ENCODE data around the gene CALD1.

The CALD1 gene

GRCh38 chr7:134827436-134827835 is 48.0 kb downstream of the CALD1 start:
- TF ChIP-seq CTCF (IDR thresholded peaks at IDR 0.05; ENCODE audit: borderline replicate concordance, extremely low read depth, low read length, poor library complexity, severe bottlenecking): no peak
- no peak for TF ChIP-seq EZH2 (IDR thresholded peaks at IDR 0.05; ENCODE audit: borderline replicate concordance, low read depth, low read length, severe bottlenecking)
- ATAC-seq (ENCODE audit: insufficient read depth, low read depth): no peak

GRCh38 chr7:134827889-134828288 is 48.5 kb downstream of the CALD1 start:
- Histone ChIP-seq H3K27ac (ENCODE audit: low read length) (no peak overlapping the region), H3K79me2 (ENCODE audit: insufficient read depth, low read length) (no peaks in the 10 kb centered on the region), H3K9ac (ENCODE audit: low read depth, low read length) (no peak overlapping the region), H4K20me1 (ENCODE audit: insufficient read depth, low read length) (no peaks in the 10 kb centered on the region), H3K4me3 (ENCODE audit: low read depth in 1 of 2, low read length in 2 of 2) (no peak overlapping the region), H3K4me1 (ENCODE audit: insufficient read depth, low read length) (no peaks in the 10 kb centered on the region), H2AFZ (ENCODE audit: low read depth, low read length) (no peak overlapping the region), H3K9me3 (ENCODE audit: insufficient read depth, low read length, severe bottlenecking) (no peaks in the 10 kb centered on the region), H3K4me2 (ENCODE audit: insufficient read depth, low read length) (no peak overlapping the region), H3K27me3 (ENCODE audit: insufficient read depth, low read length, poor library complexity) (no peaks in the 10 kb centered on the region), H3K36me3 (ENCODE audit: insufficient read depth, low read length) (no peaks in the 10 kb centered on the region)
- ATAC-seq (ENCODE audit: insufficient read depth, low read depth): no peak
- DNase-seq: no peak
- no peak for TF ChIP-seq CTCF (IDR thresholded peaks at IDR 0.05; ENCODE audit: borderline replicate concordance, extremely low read depth, low read length, poor library complexity, severe bottlenecking)
- TF ChIP-seq EZH2 (IDR thresholded peaks at IDR 0.05; ENCODE audit: borderline replicate concordance, low read depth, low read length, severe bottlenecking): no peak

More at GRCh38 chr7:134827436-134827835, 48.0 kb downstream of the CALD1 start:
- H3K79me2 ChIP-seq (ENCODE audit: insufficient read depth, low read length): no peaks in the 10 kb centered on the region
- DNase-seq: no peak
- no peak overlapping the region for H3K27ac ChIP-seq (ENCODE audit: low read length)
- no peaks in the 10 kb centered on the region for H3K36me3 ChIP-seq (ENCODE audit: insufficient read depth, low read length)
- no peaks in the 10 kb centered on the region for H3K4me1 ChIP-seq (ENCODE audit: insufficient read depth, low read length)
- H3K4me3 ChIP-seq (ENCODE audit: low read depth in 1 of 2, low read length in 2 of 2): no peak overlapping the region
- H3K9ac ChIP-seq (ENCODE audit: low read depth, low read length): no peak overlapping the region
- no peak overlapping the region for H3K4me2 ChIP-seq (ENCODE audit: insufficient read depth, low read length)
- H3K27me3 ChIP-seq (ENCODE audit: insufficient read depth, low read length, poor library complexity): no peaks in the 10 kb centered on the region
- H2AFZ ChIP-seq (ENCODE audit: low read depth, low read length): no peak overlapping the region
- no peaks in the 10 kb centered on the region for H3K9me3 ChIP-seq (ENCODE audit: insufficient read depth, low read length, severe bottlenecking)
- no peaks in the 10 kb centered on the region for H4K20me1 ChIP-seq (ENCODE audit: insufficient read depth, low read length)

DNA sequence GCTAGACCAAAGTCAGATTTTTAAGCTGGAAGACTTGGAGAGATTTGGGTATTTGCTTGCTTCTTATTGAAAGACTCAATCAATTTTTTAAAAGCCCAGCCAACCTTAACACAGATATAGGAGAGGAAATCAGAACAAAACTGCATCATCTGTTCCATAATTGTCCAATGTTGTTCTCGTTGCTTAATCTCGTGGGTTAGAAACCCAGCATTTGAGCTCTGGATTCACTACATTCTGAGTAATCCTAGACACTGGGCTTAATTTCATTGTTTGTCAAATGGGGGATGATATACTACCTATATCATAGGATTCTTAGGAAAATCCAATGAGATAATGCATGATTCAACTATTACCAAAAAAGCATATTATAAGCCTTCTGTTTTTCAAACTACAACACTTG is 48.9 kb downstream of the CALD1 start:
- Histone ChIP-seq H4K20me1 (ENCODE audit: insufficient read depth, low read length) (no peaks in the 10 kb centered on the region), H3K27me3 (ENCODE audit: insufficient read depth, low read length, poor library complexity) (no peaks in the 10 kb centered on the region), H2AFZ (ENCODE audit: low read depth, low read length) (no peak overlapping the region), H3K4me2 (ENCODE audit: insufficient read depth, low read length) (no peak overlapping the region), H3K36me3 (ENCODE audit: insufficient read depth, low read length) (no peaks in the 10 kb centered on the region), H3K79me2 (ENCODE audit: insufficient read depth, low read length) (no peaks in the 10 kb centered on the region), H3K4me1 (ENCODE audit: insufficient read depth, low read length) (no peaks in the 10 kb centered on the region), H3K4me3 (ENCODE audit: low read depth in 1 of 2, low read length in 2 of 2) (no peak overlapping the region), H3K9me3 (ENCODE audit: insufficient read depth, low read length, severe bottlenecking) (no peaks in the 10 kb centered on the region), H3K27ac (ENCODE audit: low read length) (no peak overlapping the region), H3K9ac (ENCODE audit: low read depth, low read length) (no peak overlapping the region)
- ATAC-seq (ENCODE audit: insufficient read depth, low read depth) (no peak), DNase-seq (no peak)
- TF ChIP-seq EZH2 (IDR thresholded peaks at IDR 0.05; ENCODE audit: borderline replicate concordance, low read depth, low read length, severe bottlenecking) (no peak), CTCF (IDR thresholded peaks at IDR 0.05; ENCODE audit: borderline replicate concordance, extremely low read depth, low read length, poor library complexity, severe bottlenecking) (no peak)

Measured in DND-41 (cell line).